ENCODE measurements around the gene BLM. TPM values are rescaled to one million over a fixed set of nuclear protein-coding genes. Genes with fewer than 3 reads are reported as not detected.
A peak's percentile ranks its signal among the peaks of the same experiment; 100 is the strongest.

The BLM gene
- total RNA-seq, 3 donors from 2014 or later, result 0.33 to 7.4 (median 2.2) TPM

DNA sequence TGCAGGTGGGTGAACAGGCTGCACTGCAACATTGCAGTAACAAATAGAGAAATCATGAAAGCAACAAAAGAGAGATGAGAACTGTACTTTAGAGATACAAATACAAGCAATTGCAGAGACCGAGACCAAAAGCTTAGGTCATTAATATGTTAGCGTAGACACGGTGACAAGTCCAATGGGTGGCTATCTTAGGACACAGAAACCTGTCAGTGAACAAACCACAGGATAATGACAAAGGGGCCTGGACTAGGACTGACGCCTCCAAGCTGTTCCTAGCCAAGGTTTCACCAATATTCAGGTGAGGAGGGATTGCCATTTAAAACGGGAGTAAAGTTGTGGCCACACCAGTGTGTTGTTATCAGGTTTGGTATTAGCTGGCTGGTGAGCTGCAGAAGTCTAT lies 41.7 kb upstream of the BLM start:
- Histone ChIP-seq H3K27me3 (no peaks in the 10 kb centered on the region), H3K9me3 (no peaks in the 10 kb centered on the region), H3K36me3 (no peaks in the 10 kb centered on the region), H3K4me3 (no peak overlapping the region), H3K27ac (no peak overlapping the region), H3K4me1 (no peaks in the 10 kb centered on the region)
- intact Hi-C loops (cut with DNase I; ENCODE audit: low total_unique reads), result no loop called here
- DNase-seq (ENCODE audit: low spot score in 2 of 2), result no peak
- TF ChIP-seq POLR2A (IDR thresholded peaks at IDR 0.05), result no peak
- no peak for TF ChIP-seq POLR2AphosphoS5 (IDR thresholded peaks at IDR 0.05)
- TF ChIP-seq, protein P1, sequence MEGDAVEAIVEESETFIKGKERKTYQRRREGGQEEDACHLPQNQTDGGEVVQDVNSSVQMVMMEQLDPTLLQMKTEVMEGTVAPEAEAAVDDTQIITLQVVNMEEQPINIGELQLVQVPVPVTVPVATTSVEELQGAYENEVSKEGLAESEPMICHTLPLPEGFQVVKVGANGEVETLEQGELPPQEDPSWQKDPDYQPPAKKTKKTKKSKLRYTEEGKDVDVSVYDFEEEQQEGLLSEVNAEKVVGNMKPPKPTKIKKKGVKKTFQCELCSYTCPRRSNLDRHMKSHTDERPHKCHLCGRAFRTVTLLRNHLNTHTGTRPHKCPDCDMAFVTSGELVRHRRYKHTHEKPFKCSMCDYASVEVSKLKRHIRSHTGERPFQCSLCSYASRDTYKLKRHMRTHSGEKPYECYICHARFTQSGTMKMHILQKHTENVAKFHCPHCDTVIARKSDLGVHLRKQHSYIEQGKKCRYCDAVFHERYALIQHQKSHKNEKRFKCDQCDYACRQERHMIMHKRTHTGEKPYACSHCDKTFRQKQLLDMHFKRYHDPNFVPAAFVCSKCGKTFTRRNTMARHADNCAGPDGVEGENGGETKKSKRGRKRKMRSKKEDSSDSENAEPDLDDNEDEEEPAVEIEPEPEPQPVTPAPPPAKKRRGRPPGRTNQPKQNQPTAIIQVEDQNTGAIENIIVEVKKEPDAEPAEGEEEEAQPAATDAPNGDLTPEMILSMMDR (IDR thresholded peaks at IDR 0.05), result no peak

GRCh38 chr15:90677807-90678790 lies 39.0 kb upstream of the BLM start:
- Histone ChIP-seq H3K4me1 (no peaks in the 10 kb centered on the region), H3K27me3 (no peaks in the 10 kb centered on the region), H3K9me3 (no peaks in the 10 kb centered on the region), H3K4me3 (no peak overlapping the region), H3K36me3 (no peaks in the 10 kb centered on the region), H3K27ac (no peak overlapping the region)
- TF ChIP-seq POLR2AphosphoS5 (IDR thresholded peaks at IDR 0.05), result no peak
- no peak for TF ChIP-seq POLR2A (IDR thresholded peaks at IDR 0.05)
- TF ChIP-seq, protein P1 (IDR thresholded peaks at IDR 0.05), result no peak
- intact Hi-C loops (cut with DNase I; ENCODE audit: low total_unique reads), result no loop called here
- no peak for DNase-seq (ENCODE audit: low spot score in 2 of 2)

GRCh38 chr15:90679959-90680358 lies 37.2 kb upstream of the BLM start:
- no peak for DNase-seq (ENCODE audit: low spot score in 2 of 2)
- intact Hi-C loops (cut with DNase I; ENCODE audit: low total_unique reads), result no loop called here
- no peaks in the 10 kb centered on the region for H3K27me3 ChIP-seq
- H3K4me3 ChIP-seq, result no peak overlapping the region
- peak overlapping the region; percentile 48 to 66 for H3K27ac ChIP-seq
- no peaks in the 10 kb centered on the region for H3K9me3 ChIP-seq
- no peaks in the 10 kb centered on the region for H3K4me1 ChIP-seq
- TF ChIP-seq POLR2AphosphoS5 (IDR thresholded peaks at IDR 0.05) (peak in 1 of 3 donors; percentile 30), POLR2A (IDR thresholded peaks at IDR 0.05) (no peak)
- TF ChIP-seq, protein P1 (IDR thresholded peaks at IDR 0.05), result no peak
- H3K36me3 ChIP-seq, result no peaks in the 10 kb centered on the region

DNA sequence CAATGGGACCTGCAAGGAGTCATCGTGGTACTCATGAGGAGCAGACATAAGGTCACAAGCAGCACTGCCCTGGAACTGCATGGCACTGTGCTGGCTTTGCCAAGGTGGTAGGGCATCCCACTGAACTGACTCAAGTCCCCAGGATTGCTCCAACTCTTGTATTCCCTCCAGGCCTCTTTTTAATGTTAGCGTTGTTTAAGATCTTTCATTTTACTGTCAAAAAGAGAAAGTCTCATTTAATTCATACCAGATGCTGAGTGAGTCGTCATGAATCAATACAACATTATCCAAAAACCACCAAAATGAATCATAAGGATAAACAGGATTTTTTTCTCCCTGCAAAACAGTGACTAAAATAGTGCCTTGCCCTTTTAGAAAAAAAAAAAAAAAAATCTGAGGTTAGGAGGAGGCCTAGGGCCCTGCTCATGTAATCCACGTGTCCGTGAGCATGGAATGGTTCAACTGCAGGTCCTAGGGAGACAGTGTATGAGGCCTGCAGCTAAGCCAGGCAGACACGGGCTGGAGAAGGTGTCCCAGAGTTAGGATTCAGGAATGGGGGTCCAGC lies 36.7 kb upstream of the BLM start:
- H3K27me3 ChIP-seq, result no peaks in the 10 kb centered on the region
- H3K27ac ChIP-seq, result peak overlapping the region; percentile 70 to 77
- no peaks in the 10 kb centered on the region for H3K36me3 ChIP-seq
- intact Hi-C loops (cut with DNase I; ENCODE audit: low total_unique reads), result no loop called here
- no peaks in the 10 kb centered on the region for H3K4me1 ChIP-seq
- H3K9me3 ChIP-seq, result no peaks in the 10 kb centered on the region
- no peak for DNase-seq (ENCODE audit: low spot score in 2 of 2)
- no peak overlapping the region for H3K4me3 ChIP-seq
- no peak for TF ChIP-seq POLR2A (IDR thresholded peaks at IDR 0.05)
- TF ChIP-seq, protein P1 (IDR thresholded peaks at IDR 0.05), result no peak
- no peak for TF ChIP-seq POLR2AphosphoS5 (IDR thresholded peaks at IDR 0.05)

DNA sequence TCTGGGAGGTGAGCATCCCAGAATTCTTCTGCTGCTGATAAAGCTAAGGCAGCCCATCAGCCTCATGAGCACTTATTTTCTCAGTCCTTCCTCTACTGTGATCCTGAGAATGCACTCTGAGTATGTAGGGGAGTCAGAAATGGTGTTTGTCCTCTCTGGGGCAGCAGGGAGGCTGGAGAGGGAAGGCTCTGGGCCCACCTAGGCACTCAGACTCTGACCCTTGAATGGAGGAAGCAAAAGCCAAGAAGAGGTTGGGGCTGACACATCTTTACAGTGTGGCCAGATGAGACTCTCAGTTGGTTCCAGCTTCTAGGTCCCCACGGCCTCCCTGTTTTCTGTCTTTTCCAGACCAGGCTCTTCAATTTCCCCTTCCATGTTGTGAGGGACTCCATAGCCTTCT lies 36.1 kb upstream of the BLM start:
- H3K4me1 ChIP-seq, result no peaks in the 10 kb centered on the region
- no peaks in the 10 kb centered on the region for H3K9me3 ChIP-seq
- no peak overlapping the region for H3K4me3 ChIP-seq
- H3K27me3 ChIP-seq, result no peaks in the 10 kb centered on the region
- H3K36me3 ChIP-seq, result no peaks in the 10 kb centered on the region
- TF ChIP-seq POLR2AphosphoS5 (IDR thresholded peaks at IDR 0.05), result no peak
- no peak for TF ChIP-seq POLR2A (IDR thresholded peaks at IDR 0.05)
- TF ChIP-seq, protein P1 (IDR thresholded peaks at IDR 0.05), result no peak
- DNase-seq (ENCODE audit: low spot score in 2 of 2), result no peak
- intact Hi-C loops (cut with DNase I; ENCODE audit: low total_unique reads), result no loop called here
- H3K27ac ChIP-seq, result peak overlapping the region; percentile 70 to 77

Measured in breast epithelium (tissue), 4 donors.